Measurements from ENCODE around the gene BORCS5.
"Not testable (repeated sequence)": the region's sequence is repeated elsewhere in the genome, so short reads cannot be mapped to it uniquely, and the experiment has no call there.

The BORCS5 gene

DNA sequence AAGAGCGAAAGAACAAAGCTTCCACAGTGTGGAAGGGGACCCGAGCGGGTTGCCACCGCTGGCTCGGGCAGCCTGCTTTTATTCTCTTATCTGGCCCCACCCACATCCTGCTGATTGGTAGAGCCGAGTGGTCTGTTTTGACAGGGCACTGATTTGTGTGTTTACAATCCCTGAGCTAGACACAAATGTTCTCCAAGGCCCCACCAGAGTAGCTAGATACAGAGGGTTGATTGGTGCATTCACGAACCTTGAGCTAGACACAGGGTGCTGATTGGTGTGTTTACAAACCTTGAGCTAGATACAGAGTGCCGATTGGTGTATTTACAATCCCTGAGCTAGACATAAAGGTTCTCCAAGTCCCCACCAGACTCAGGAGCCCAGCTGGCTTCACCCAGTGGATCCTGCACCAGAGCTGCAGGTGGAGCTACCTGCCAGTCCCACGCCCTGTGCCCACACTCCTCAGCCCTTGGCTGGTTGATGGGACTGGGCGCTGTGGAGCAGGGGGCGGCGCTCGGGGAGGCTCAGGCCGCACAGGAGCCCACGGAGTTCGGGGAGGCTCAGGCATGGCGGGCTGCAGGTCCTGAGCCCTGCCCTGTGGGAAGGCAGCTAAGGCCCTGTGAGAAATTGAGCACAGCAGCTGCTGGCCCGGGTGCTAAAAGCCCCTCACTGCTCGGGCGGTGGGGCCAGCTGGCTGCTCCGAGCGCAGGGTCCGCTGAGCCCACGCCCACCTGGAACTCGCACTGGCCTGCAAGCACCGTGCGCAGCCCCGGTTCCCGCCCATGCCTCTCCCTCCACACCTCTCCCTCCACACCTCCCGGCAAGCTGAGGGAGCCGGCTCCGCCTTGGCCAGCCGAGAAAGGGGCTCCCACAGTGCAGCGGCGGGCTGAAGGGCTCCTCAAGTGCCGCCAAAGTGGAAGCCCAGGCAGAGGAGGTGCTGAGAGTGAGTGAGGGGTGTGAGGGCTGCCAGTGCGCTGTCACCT is 115.4 kb downstream of the BORCS5 start:
- H3K79me1 ChIP-seq (ENCODE audit: low read length); H4K91ac ChIP-seq (ENCODE audit: low read depth, low read length); H3K79me2 ChIP-seq (ENCODE audit: control insufficient read depth, insufficient read depth, low read length, poor library complexity); H3K18ac ChIP-seq (ENCODE audit: low read length); H3K4me3 ChIP-seq (ENCODE audit: low read depth, low read length); H2AK5ac ChIP-seq (ENCODE audit: low read length); H2BK120ac ChIP-seq (ENCODE audit: insufficient read depth, low read length, poor library complexity); H3K23ac ChIP-seq (ENCODE audit: low read length); H3K27me3 ChIP-seq (ENCODE audit: insufficient read depth, low read length); H4K12ac ChIP-seq (ENCODE audit: low read depth, low read length); H2BK5ac ChIP-seq (ENCODE audit: low read depth, low read length, poor library complexity); H3K9me3 ChIP-seq (ENCODE audit: insufficient read depth, low read depth, low read length); H3K27ac ChIP-seq (ENCODE audit: low read depth, low read length); H3K9ac ChIP-seq (ENCODE audit: low read length); H3K4me2 ChIP-seq (ENCODE audit: low read length); H2BK12ac ChIP-seq (ENCODE audit: low read length); DNase-seq; H4K8ac ChIP-seq (ENCODE audit: low read depth, low read length); H3K14ac ChIP-seq (ENCODE audit: low read length); H2AFZ ChIP-seq (ENCODE audit: insufficient read depth, low read length, poor library complexity); H3K4ac ChIP-seq (ENCODE audit: low read depth, low read length); H3K4me1 ChIP-seq (ENCODE audit: control insufficient read depth in 1 of 2, insufficient read depth in 2 of 2, low read length in 2 of 2): not testable (repeated sequence)
- no CpG with 5 or more reads among the region's 37 CpGs for WGBS (ENCODE audit: extremely low coverage, insufficient coverage, insufficient read length)
- H3K36me3 ChIP-seq (ENCODE audit: control insufficient read depth in 1 of 2, insufficient read depth in 2 of 2, low read length in 2 of 2) = peaks cover 10 to 12% of the 10 kb centered on the region in 2 experiments

DNA sequence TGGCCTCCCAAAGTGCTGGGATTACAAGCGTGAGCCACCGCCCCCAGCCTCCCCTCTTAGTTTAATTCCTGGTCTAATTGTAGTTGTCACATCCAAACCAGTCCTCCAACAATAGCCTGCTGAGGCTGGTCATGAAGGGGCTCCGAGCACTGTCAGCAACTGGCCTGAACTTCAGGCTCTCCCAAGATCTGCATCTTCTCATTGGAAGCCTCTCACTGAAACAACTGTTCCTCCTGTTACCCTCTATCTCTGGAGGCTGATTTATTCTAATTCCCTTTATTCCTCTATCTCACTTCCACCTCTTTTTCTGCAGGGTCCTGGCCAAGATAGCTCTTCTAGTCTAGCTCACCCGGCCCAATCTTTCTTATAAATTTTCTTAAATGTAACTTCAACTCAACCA is 116.3 kb downstream of the BORCS5 start:
- no peaks in the 10 kb centered on the region for H3K79me2 ChIP-seq (ENCODE audit: control insufficient read depth, insufficient read depth, low read length, poor library complexity)
- peaks cover 0 to 3% of the 10 kb centered on the region in 2 experiments for H3K4me1 ChIP-seq (ENCODE audit: control insufficient read depth in 1 of 2, insufficient read depth in 2 of 2, low read length in 2 of 2)
- no peak overlapping the region for H2BK12ac ChIP-seq (ENCODE audit: low read length)
- no peak overlapping the region for H4K12ac ChIP-seq (ENCODE audit: low read depth, low read length)
- no peak overlapping the region for H2AK5ac ChIP-seq (ENCODE audit: low read length)
- no peak overlapping the region for H4K91ac ChIP-seq (ENCODE audit: low read depth, low read length)
- WGBS (ENCODE audit: extremely low coverage, insufficient coverage, insufficient read length) = no CpG with 5 or more reads among the region's 4 CpGs
- H3K14ac ChIP-seq (ENCODE audit: low read length) = no peak overlapping the region
- no peak overlapping the region for H4K8ac ChIP-seq (ENCODE audit: low read depth, low read length)
- no peak overlapping the region for H2BK120ac ChIP-seq (ENCODE audit: insufficient read depth, low read length, poor library complexity)
- no peak overlapping the region for H3K4ac ChIP-seq (ENCODE audit: low read depth, low read length)
- no peak overlapping the region for H3K9ac ChIP-seq (ENCODE audit: low read length)
- H3K4me2 ChIP-seq (ENCODE audit: low read length) = no peak overlapping the region
- no peaks in the 10 kb centered on the region for H3K79me1 ChIP-seq (ENCODE audit: low read length)
- no peaks in the 10 kb centered on the region for H3K27me3 ChIP-seq (ENCODE audit: insufficient read depth, low read length)
- no peak overlapping the region for H2AFZ ChIP-seq (ENCODE audit: insufficient read depth, low read length, poor library complexity)
- H3K27ac ChIP-seq (ENCODE audit: low read depth, low read length) = no peak overlapping the region
- H3K18ac ChIP-seq (ENCODE audit: low read length) = no peak overlapping the region
- no peak overlapping the region for H2BK5ac ChIP-seq (ENCODE audit: low read depth, low read length, poor library complexity)
- no peak overlapping the region for H3K23ac ChIP-seq (ENCODE audit: low read length)
- peaks cover 15 to 17% of the 10 kb centered on the region in 2 experiments for H3K36me3 ChIP-seq (ENCODE audit: control insufficient read depth in 1 of 2, insufficient read depth in 2 of 2, low read length in 2 of 2)
- peaks cover 2% of the 10 kb centered on the region for H3K9me3 ChIP-seq (ENCODE audit: insufficient read depth, low read depth, low read length)
- H3K4me3 ChIP-seq (ENCODE audit: low read depth, low read length) = no peak overlapping the region
- DNase-seq = no peak

DNA sequence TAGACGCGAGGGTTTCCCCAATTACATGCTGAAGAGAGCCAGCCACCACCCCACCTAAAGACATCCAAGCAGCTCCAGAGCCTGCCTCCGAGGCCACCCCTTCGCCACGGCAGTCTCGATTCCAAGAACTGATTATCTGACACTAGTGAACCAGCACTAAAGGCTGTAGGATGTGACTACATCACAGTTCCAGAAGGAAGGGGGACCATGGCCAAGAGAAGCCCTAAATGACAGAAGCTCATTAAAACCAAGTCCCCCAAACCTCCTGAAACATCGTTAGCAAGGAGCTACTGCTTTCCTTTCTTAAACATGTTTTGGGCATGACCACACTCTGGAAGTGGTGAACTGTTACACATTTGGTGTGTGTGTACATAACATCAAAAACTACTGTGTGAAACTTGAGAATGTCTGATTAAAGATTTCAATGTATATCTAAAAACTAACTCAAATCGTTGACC is 117.6 kb downstream of the BORCS5 start:
- H3K79me2 ChIP-seq (ENCODE audit: control insufficient read depth, insufficient read depth, low read length, poor library complexity) = no peaks in the 10 kb centered on the region
- H3K9me3 ChIP-seq (ENCODE audit: insufficient read depth, low read depth, low read length) = peaks cover 2% of the 10 kb centered on the region
- no peak overlapping the region for H3K23ac ChIP-seq (ENCODE audit: low read length)
- no peak overlapping the region for H2BK12ac ChIP-seq (ENCODE audit: low read length)
- no peak overlapping the region for H3K4me2 ChIP-seq (ENCODE audit: low read length)
- no peak overlapping the region for H2BK5ac ChIP-seq (ENCODE audit: low read depth, low read length, poor library complexity)
- no peak overlapping the region for H3K4ac ChIP-seq (ENCODE audit: low read depth, low read length)
- peaks cover 16 to 20% of the 10 kb centered on the region in 2 experiments for H3K36me3 ChIP-seq (ENCODE audit: control insufficient read depth in 1 of 2, insufficient read depth in 2 of 2, low read length in 2 of 2)
- no peak overlapping the region for H3K4me3 ChIP-seq (ENCODE audit: low read depth, low read length)
- H2AFZ ChIP-seq (ENCODE audit: insufficient read depth, low read length, poor library complexity) = no peak overlapping the region
- no peaks in the 10 kb centered on the region for H3K27me3 ChIP-seq (ENCODE audit: insufficient read depth, low read length)
- DNase-seq = no peak
- no peak overlapping the region for H2BK120ac ChIP-seq (ENCODE audit: insufficient read depth, low read length, poor library complexity)
- no peak overlapping the region for H4K8ac ChIP-seq (ENCODE audit: low read depth, low read length)
- no peak overlapping the region for H3K14ac ChIP-seq (ENCODE audit: low read length)
- no peak overlapping the region for H4K91ac ChIP-seq (ENCODE audit: low read depth, low read length)
- no CpG with 5 or more reads among the region's 8 CpGs for WGBS (ENCODE audit: extremely low coverage, insufficient coverage, insufficient read length)
- H4K12ac ChIP-seq (ENCODE audit: low read depth, low read length) = no peak overlapping the region
- no peak overlapping the region for H3K27ac ChIP-seq (ENCODE audit: low read depth, low read length)
- H3K4me1 ChIP-seq (ENCODE audit: control insufficient read depth in 1 of 2, insufficient read depth in 2 of 2, low read length in 2 of 2) = peaks cover 0 to 3% of the 10 kb centered on the region in 2 experiments
- no peak overlapping the region for H2AK5ac ChIP-seq (ENCODE audit: low read length)
- H3K9ac ChIP-seq (ENCODE audit: low read length) = no peak overlapping the region
- no peaks in the 10 kb centered on the region for H3K79me1 ChIP-seq (ENCODE audit: low read length)
- no peak overlapping the region for H3K18ac ChIP-seq (ENCODE audit: low read length)

DNA sequence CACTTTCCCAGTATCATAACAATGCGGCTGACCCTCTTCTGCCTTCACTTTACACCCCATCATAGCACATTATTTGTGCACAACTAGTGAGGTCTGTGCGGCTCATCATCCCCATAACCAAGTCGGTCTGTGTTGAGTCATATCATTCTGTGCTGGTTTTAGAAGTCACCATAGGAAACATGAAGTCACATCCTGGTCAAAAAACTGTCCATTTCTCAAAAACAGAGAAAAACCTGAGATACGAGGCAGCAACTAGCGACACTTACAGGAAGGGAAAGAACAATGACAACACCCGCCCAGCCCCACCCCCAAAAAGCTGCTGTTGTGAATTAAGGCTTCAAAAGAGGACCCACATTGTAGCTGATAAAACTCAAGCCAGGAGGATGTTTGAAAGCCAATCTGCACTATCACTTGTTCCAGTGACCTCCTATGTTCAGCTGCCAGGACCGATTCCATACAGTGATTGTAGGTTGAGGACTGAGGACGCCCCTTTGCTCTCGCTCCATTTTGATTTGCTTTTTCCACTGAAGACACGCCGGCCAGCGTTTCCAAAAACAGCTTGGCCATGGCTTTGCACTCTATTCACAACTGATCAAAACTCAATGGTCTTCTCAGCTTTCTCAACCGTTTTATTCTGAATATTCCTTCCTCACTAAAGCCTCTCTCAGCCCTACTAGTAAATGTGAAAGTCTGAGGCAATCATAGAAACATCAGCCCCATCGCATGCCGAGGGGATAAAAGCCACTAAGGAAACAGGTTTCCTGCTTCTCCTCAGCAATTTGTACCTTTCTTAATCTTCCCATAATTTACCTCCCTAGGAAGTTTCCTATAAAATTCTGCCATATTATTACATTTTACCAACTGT is 118.3 kb downstream of the BORCS5 start:
- Histone ChIP-seq H4K8ac (ENCODE audit: low read depth, low read length) (no peak overlapping the region), H3K27ac (ENCODE audit: low read depth, low read length) (no peak overlapping the region), H3K18ac (ENCODE audit: low read length) (no peak overlapping the region), H3K14ac (ENCODE audit: low read length) (no peak overlapping the region), H3K23ac (ENCODE audit: low read length) (no peak overlapping the region), H3K4ac (ENCODE audit: low read depth, low read length) (no peak overlapping the region), H2AK5ac (ENCODE audit: low read length) (no peak overlapping the region), H3K27me3 (ENCODE audit: insufficient read depth, low read length) (no peaks in the 10 kb centered on the region), H4K12ac (ENCODE audit: low read depth, low read length) (no peak overlapping the region), H3K4me3 (ENCODE audit: low read depth, low read length) (no peak overlapping the region), H3K4me2 (ENCODE audit: low read length) (no peak overlapping the region), H3K36me3 (ENCODE audit: control insufficient read depth in 1 of 2, insufficient read depth in 2 of 2, low read length in 2 of 2) (peaks cover 16 to 20% of the 10 kb centered on the region in 2 experiments), H3K9me3 (ENCODE audit: insufficient read depth, low read depth, low read length) (peaks cover 2% of the 10 kb centered on the region), H2BK12ac (ENCODE audit: low read length) (no peak overlapping the region), H2BK120ac (ENCODE audit: insufficient read depth, low read length, poor library complexity) (no peak overlapping the region), H3K79me2 (ENCODE audit: control insufficient read depth, insufficient read depth, low read length, poor library complexity) (no peaks in the 10 kb centered on the region), H3K9ac (ENCODE audit: low read length) (no peak overlapping the region), H3K79me1 (ENCODE audit: low read length) (no peaks in the 10 kb centered on the region), H2AFZ (ENCODE audit: insufficient read depth, low read length, poor library complexity) (no peak overlapping the region), H2BK5ac (ENCODE audit: low read depth, low read length, poor library complexity) (no peak overlapping the region), H3K4me1 (ENCODE audit: control insufficient read depth in 1 of 2, insufficient read depth in 2 of 2, low read length in 2 of 2) (peaks cover 0 to 3% of the 10 kb centered on the region in 2 experiments), H4K91ac (ENCODE audit: low read depth, low read length) (no peak overlapping the region)
- no CpG with 5 or more reads among the region's 15 CpGs for WGBS (ENCODE audit: extremely low coverage, insufficient coverage, insufficient read length)
- no peak for DNase-seq

Measured in trophoblast cell (in vitro differentiated cells and primary cell).